SIG-M5 (cell line): Measurements from ENCODE around the gene NUP50.

Experiments
- DNase-seq: peaks from one replicate; lab custom pipeline; 2025; lab: John Stamatoyannopoulos, UW

The NUP50 gene

DNA sequence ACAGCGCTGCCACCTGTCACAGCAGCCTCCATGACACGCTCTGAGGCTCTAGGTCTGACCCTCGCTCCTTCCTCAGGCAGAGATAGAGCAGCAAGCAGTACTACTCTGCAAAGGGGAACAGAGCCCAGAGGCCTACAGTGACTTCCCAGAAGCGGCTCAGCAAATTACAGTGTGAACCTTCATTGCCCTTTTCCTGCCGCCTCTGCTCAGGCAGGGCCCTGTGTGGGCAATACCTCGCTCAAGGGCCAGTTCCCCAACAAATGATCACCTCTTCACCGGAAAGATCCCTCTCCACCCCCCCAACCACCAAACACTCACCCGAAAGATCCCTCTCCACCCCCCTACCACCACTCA is 64.7 kb downstream of the NUP50 start:
- DNase-seq: no peak

DNA sequence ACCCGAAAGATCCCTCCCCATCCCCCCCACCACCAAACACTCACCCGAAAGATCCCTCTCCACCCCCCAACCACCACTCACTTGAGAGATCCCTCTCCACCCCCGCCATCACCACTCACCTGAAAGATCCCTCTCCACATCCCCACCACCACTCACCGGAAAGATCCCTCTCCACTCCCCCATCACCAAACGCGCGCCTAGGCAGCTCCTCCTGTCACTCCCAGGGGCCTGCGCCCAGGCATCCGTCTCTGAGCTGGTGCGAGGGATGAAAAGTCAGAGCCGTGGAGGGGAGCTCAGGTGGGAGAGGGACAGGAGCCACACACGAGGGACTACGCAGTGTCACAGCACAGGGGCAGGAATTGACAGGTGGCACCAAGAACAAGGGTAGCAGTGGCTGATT is 65.5 kb downstream of the NUP50 start:
- no peak for DNase-seq

DNA sequence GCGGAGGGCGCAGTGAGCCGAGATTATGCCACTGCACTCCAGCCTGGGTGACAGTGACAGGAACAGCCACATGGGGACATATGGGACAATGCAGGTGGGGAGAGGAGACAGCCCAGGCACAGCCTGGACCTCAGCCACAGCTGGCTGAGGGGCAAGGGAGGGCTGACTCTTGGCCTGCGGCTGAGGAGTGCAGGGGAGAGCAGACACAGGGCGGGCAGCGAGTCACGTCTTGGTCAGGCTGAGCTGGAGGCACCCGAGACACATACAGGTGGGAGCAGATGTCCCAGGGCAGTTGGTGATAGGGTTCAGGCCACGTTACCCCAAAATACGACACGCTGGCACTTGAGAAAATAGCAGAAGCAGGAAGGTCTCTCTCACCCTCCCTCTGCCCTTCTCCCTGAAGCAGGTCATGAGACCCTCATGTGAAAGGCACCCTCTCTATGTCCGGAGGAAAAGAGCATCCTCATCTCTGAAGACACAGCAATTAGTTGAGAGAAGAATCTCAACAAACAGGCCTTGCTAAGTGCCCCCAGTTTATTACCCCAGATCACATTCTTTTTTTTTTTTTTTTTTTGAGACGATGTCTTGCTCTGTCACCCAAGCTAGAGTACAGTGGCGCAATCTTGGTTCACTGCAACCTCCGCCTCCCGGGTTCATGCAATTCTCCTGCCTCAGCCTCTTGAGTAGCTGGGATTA is 66.4 kb downstream of the NUP50 start:
- DNase-seq: peak; percentile 32

DNA sequence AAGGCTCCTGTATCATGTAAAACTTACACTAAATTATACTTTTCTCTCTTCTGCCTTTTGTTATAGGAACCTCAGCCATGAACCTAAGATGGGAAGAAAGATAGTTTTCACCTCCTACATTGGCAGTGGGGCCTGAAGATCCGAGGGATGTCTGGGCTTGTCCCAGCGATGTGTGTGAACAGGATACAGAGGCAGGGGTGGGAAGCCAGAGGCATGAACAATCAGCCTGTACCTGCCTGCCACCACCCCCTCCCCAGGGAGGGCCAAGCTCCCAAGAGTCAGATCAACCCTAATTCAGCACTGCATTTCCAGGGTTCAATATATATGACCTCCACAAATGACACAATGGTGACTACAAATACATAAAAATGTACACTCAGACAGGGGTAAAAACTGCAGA is 67.6 kb downstream of the NUP50 start:
- no peak for DNase-seq

DNA sequence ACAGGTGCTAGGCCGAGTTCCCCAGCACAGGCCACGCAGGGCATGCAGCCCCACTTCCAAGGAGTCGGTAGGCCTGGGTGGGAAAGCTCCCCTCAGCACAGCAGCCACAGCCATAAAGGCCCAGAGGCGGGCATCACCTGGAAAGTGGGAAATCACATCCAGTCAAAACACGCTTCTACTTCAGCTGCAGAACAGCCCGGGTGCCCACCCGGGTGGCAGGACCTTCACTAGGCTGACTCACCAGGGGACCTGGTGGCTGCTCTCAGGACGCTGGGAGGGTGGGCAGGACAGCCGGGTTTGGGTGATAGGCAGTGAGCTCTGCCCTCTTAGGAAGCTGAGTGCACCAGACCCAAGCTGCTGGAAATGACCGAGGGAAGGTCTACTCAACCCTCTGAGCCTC is 69.7 kb downstream of the NUP50 start:
- DNase-seq: no peak

DNA sequence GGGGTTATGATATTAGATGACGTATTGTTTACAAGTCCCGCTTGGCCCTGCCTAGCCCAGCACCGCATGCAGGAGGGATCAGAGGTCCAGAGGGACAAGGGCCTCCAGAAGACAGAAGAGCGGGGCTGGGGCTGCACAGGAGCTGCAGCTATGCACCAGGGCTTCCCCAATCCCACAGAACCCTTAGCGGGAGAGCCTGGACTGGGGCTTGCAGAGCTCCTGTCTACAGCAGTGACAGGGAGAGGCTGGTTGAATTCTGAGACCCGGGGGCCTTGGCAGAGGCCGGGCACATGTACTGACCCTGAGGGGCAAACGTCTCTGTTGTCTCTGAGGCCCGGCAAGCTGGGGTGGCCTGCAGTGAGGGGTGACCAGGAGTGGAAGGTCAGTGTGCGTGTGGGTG is 70.1 kb downstream of the NUP50 start:
- no peak for DNase-seq

DNA sequence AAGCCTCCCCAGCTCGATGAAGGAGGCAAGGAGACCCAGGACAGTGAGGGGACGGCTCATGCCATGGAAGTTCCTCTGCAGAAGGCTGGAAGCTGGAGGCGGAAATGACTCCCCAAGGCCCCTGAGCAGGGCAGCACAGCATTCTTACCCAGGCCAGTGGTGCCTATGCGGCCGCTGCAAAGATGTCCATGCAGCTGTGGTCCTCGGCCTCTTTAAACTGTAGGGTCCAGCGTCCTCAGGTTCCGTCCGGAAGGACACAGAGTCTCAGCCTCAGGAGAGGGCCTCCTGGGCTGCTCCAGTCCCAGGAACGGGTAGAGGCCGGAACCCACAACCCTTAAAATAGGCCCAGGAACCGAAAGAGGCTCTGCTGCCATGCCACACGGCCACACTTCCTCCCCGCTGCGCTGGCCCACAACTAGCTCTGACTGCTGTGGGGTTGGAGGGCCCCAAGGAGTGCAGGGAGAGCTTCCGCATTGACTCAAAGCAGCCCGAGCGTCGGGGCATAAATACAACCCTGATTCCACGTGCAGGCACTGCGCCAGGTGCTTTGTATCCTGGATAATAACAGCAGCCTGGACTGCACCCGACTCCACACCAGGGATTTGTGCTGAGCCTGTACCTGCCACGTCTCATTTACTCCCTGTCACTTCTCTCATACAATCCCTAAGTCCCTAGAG is 71.5 kb downstream of the NUP50 start:
- DNase-seq: peak; percentile 74

DNA sequence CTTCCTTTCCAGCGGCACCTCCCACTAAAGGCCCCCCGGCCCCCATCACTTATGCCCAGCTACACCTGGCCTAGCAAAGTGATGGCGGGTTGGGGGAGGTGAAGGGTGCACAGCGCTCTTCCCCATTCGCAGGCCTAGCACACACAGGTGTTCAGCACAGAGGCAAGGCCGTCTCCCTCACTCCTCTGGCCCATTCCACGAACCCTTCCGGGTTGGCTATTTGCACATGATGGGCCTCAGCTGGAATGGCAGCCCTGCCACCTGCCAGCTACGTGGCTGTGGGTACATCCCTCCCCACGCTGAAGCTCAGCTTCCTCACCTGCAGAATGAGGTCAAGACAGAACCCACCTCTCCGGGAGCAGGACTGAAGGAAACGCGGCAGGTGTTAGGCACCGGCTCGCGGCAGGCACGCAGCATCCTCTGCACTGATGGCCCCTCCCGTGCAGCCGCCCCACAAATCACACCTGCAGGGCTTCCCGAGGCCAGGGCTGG is 72.2 kb downstream of the NUP50 start:
- no peak for DNase-seq

DNA sequence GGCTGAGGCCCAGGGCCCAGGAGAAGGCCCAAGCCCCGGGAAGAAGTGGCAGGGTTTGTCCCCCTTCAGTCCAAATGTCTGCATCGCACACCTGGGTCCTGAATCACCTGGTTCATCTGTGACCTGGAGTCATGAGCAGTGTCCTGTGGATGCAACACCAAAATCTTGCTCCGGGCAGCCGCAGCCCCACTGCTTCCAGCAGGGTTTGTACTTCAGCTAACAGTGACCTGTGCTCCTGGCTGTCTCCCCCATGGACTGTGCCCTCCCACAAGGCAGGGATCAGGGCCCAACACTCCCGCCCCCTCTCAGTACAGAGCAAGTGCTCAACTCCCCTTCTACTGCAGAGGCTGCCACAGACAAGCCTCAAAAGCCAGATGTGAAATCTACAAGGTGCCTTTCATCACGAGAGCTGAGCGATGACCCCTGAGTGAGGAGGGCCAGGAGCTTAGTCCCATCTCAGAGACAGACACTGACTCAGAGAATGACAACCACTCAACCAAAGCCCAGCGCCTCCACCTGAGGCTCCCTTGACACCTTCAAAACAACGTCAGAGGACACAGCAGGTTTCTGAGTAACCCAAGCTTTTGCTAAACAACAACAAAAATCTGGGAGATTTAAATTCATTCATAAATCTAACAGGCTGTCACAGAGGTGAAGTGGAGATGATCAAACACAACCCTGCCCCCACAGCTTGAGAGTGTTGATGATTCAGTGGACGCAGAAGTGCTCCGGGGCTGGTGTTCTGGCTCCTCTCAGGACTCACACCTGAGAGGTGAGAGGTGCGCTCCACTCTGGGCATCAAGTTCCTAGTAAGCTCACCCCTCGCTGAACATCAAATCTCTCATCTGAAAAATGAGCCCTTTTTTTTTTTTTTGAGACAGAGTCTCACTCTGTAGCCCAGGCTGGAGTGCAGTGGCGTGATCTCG is 73.6 kb downstream of the NUP50 start:
- no peak for DNase-seq
